ENCODE measurements around the gene TSKU.

TSKU gene

GRCh38 chr11:76783896-76784813 is 999 bp downstream of the TSKU start:
- peak overlapping the region; percentile 84 for H3K4me3 ChIP-seq (ENCODE audit: low read length)
- DNase-seq (ENCODE audit: low read depth) = peak; percentile 84
- TF ChIP-seq CTCF (IDR thresholded peaks at IDR 0.05; ENCODE audit: insufficient read depth, low read depth, low read length, missing control alignments) = no peak

DNA sequence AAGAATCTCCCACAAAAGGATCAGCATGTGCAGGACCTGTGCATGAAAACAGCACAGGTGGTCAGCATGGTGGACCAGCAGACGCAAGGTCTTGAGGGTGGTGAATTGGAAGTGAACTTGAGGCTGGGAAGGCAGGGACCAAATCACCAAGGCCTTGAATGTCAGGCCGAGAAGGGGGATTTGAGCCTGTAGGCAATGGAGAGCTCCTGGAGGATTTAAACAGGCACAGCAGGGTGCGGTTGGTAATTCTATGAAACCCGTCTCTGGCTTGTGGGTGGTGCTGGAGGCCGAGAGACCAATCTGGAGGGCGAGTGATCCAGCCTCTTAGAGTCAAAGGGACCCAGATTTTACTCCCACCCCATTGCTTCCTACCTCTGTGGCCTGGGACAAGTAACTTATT is 2.4 kb downstream of the TSKU start:
- no peak for DNase-seq (ENCODE audit: low read depth)
- no peak for TF ChIP-seq CTCF (IDR thresholded peaks at IDR 0.05; ENCODE audit: insufficient read depth, low read depth, low read length, missing control alignments)
- no peak overlapping the region for H3K4me3 ChIP-seq (ENCODE audit: low read length)

DNA sequence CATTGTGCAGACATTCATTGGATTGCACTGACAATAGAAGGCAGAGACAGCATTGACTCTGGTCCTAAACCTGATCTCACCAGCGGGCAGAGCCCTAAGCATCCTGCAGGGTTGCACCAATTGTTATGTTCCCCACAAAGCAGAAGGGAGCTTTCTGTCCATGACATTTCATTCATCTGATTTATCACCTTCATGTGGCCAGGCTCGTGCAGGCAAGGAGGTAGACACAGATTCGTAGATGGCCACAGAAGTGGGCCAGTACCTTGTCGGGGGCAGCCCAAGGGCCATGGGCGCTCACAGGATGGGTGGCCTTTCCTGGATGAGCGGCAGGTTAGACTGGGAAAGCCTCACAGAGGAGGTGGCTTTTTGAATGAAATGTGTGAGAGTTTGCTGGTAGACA is 2.9 kb downstream of the TSKU start:
- no peak for TF ChIP-seq CTCF (IDR thresholded peaks at IDR 0.05; ENCODE audit: insufficient read depth, low read depth, low read length, missing control alignments)
- H3K4me3 ChIP-seq (ENCODE audit: low read length) = no peak overlapping the region
- DNase-seq (ENCODE audit: low read depth) = no peak

GRCh38 chr11:76786441-76787014 is 3.4 kb downstream of the TSKU start:
- TF ChIP-seq CTCF (IDR thresholded peaks at IDR 0.05; ENCODE audit: insufficient read depth, low read depth, low read length, missing control alignments) = no peak
- H3K4me3 ChIP-seq (ENCODE audit: low read length) = no peak overlapping the region
- DNase-seq (ENCODE audit: low read depth) = no peak

GRCh38 chr11:76787271-76787670 is 4.1 kb downstream of the TSKU start:
- TF ChIP-seq CTCF (IDR thresholded peaks at IDR 0.05; ENCODE audit: insufficient read depth, low read depth, low read length, missing control alignments) = no peak
- peak; percentile 33 for DNase-seq (ENCODE audit: low read depth)
- no peak overlapping the region for H3K4me3 ChIP-seq (ENCODE audit: low read length)

DNA sequence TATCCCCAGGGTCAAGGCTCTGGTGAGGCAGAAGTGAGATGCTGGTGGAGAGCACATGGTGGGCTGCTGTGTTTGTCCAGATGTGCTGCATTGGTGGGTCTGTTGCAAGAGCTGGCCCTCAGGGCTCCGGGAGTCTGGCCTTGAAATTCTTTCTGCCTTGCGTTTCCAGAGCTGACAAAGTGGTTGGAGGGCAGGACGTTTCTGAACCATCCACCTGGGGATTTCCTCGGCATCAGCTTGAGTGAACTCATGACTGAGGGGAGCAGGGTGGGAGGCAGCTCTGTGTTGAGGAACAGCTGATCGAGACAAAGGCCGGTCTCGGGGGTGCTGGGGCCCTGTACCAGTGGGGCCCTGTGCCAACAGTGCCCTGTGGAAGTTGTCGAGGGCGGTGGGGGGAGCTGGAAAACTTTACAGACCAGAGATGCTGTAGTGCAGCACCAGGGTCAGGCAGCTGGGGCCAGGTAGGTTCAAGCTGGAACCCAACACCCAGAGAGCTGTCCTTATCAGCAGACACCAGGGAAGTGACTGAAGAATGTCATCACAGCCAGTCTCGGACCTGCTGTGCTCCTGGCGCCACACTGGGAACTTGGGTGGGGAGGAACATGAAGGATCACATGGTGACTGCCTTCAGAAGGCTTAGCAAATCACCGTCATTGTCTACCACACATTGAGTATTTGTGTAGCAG is 4.9 kb downstream of the TSKU start:
- DNase-seq (ENCODE audit: low read depth) = peak; percentile 85
- TF ChIP-seq CTCF (IDR thresholded peaks at IDR 0.05; ENCODE audit: insufficient read depth, low read depth, low read length, missing control alignments) = no peak
- H3K4me3 ChIP-seq (ENCODE audit: low read length) = no peak overlapping the region

Measured in epithelial cell of esophagus (primary cell).